ENCODE data around the gene LENEP. TPM values are rescaled to one million over a fixed set of nuclear protein-coding genes. Genes with fewer than 3 reads are reported as not detected.
"Not testable (repeated sequence)": the region's sequence is repeated elsewhere in the genome, so short reads cannot be mapped to it uniquely, and the experiment has no call there.

The LENEP gene
- total RNA-seq, 3 donors from 2014 or later = 0.40 to 0.50 TPM; not detected in 1

DNA sequence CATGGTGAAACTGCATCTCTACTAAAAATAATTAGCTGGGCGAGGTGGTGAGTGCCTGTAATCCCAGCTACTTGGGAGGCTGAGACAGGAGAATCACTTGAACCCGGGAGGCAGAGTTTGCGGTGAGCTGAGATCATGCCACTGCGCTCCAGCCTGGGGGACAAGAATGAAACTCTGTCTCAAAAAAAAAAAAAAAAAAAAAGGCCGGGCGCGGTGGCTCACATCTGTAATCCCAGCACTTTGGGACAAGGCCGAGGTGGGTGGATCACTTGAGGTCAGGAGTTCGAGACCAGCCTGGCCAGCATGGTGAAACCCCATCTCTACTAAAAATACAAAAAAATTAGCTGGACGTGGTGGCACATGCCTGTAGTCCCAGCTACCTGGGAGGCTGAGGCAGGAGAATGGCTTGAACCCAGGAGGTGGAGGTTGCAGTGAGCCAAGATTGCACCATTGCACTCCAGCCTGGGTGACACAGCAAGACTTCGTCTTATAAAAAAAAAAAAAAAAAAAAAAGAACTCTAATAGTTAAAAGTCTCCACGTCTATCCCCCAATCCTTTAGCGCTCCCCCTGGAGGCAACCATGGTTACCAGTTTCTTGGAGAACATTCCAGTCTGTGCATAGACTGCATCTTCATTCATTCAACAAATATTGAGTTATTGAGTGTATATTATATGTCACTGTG, 2.1 kb downstream of the LENEP start:
- not testable (repeated sequence) for H3K36me3 Mint-ChIP-seq (ENCODE audit: insufficient read depth); H3K4me3 Mint-ChIP-seq; ATAC-seq; H3K27me3 Mint-ChIP-seq (ENCODE audit: low read depth); H3K9me3 Mint-ChIP-seq; DNase-seq
- peaks cover 27% of the 10 kb centered on the region for H3K4me1 Mint-ChIP-seq (ENCODE audit: low read depth)

DNA sequence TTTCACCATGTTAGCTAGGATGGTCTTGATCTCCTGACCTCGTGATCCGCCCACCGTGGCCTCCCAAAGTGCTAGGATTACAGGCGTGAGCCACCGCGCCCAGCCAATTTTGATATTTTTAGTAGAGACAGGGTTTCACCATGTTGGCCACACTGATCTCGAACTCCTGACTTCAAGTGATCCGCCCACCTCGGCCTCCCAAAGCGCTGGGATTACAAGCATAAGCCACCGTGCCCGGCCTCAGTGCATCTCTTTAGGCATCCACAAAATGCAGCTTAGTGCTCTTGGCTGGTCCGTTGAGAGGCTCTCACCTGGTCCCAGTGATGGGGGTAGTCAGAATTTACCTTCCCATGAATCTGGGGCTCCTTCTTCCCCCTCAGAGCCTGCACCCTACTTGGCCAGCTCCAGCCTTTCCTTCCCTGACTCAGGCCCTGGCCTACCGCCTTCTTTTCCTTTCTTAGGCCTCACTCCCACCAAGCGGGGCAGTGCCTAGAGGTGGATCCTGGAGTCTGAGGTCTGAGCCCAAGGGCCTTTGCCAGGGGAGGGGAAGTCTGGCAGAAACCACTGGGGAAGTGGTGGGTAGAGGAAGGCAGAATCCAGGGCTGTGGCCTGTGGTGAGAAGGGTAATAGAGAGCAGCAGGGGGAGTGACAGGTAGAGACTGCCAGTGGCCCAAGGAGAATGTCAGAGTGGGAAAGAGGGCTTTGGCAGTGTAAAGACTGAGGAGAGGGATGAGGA, 3.7 kb downstream of the LENEP start:
- Mint-ChIP-seq H3K4me3 (no peak overlapping the region), H3K9me3 (no peaks in the 10 kb centered on the region), H3K36me3 (ENCODE audit: insufficient read depth) (peaks cover 2% of the 10 kb centered on the region), H3K27me3 (ENCODE audit: low read depth) (no peaks in the 10 kb centered on the region), H3K4me1 (ENCODE audit: low read depth) (peaks cover 27% of the 10 kb centered on the region)
- ATAC-seq (no peak), DNase-seq (no peak)

DNA sequence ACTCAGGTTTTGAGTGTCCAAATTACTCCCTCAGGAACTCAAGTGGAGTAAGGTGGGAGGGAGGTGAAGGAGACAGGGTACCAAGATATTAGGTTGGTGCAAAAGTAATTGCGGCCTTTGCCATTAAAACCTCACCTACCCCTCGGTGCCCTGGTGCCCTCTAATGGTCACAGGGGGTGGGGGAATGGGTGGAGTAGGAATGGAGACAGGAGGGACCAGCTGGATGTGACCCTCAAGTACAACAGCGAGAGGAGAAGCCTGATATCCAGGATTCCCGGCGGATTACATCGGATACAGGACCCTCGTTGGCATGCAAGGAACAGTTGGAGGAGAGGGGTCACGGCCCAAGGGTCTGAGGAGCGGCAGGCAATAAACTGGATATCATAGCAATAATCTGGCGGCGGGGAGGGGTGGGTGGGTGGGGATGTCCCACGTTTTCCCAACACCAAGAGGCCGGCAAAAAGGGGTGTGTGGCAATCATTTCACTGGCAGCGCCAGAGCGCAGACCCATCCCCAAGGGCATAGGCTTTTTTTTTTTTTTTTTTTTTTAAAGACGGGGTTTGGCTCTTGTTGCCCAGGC, 4.9 kb downstream of the LENEP start:
- H3K36me3 Mint-ChIP-seq (ENCODE audit: insufficient read depth) = no peaks in the 10 kb centered on the region
- peaks cover 27% of the 10 kb centered on the region for H3K4me1 Mint-ChIP-seq (ENCODE audit: low read depth)
- no peak overlapping the region for H3K4me3 Mint-ChIP-seq
- H3K9me3 Mint-ChIP-seq = no peaks in the 10 kb centered on the region
- no peak for DNase-seq
- no peaks in the 10 kb centered on the region for H3K27me3 Mint-ChIP-seq (ENCODE audit: low read depth)
- ATAC-seq = no peak

GRCh38 chr1:154998818-154999570, 5.6 kb downstream of the LENEP start:
- Mint-ChIP-seq H3K9me3 (no peaks in the 10 kb centered on the region), H3K27me3 (ENCODE audit: low read depth) (no peaks in the 10 kb centered on the region), H3K4me1 (ENCODE audit: low read depth) (peaks cover 31% of the 10 kb centered on the region), H3K4me3 (peak overlapping the region; percentile 76), H3K36me3 (ENCODE audit: insufficient read depth) (no peaks in the 10 kb centered on the region)
- ATAC-seq (peak; percentile 4 to 9), DNase-seq (peak; percentile 69)

DNA sequence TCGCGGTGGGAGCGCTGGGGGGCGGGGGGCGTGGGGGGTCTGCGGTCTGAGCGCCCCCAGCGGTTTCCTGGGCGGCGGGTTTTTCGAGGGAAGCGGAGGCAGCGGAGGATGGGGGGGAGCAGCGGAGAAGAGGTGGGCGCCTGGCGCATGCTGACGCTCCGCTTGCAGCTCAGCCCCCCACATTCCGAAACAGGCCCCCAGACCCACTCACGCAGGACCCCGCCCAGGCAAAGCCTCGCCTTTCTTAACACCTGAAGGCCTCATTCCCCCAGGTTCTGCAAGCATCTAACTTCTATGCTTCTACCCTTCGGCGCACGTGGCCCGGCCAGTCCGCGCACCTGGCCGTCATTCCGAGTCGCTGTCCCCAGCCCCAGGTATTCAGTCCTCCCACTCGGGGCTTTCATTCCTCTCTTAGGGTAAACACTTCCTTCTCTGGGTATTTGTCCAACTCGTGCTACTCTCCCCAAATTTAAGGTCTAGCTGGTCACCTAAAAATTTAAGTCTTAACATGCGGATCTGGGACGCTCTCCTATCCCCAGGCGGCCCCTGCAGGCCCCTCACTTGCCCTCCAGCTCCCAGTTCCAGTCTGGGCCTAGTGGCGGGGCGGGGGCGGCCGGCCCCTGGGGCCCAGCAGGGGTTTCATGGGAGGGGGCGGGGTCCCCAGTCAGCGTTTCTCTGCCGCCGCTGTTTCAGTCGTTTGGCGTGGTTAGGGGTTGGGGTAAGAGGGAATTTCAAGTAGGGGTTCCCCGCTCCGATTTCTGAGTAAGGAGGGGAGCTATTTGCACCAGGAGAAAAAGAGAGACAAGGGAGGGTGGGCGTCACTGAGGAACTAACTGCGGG, 6.4 kb downstream of the LENEP start:
- H3K4me1 Mint-ChIP-seq (ENCODE audit: low read depth) = peaks cover 39% of the 10 kb centered on the region
- H3K27me3 Mint-ChIP-seq (ENCODE audit: low read depth) = no peaks in the 10 kb centered on the region
- peak; percentile 51 for DNase-seq
- H3K9me3 Mint-ChIP-seq = no peaks in the 10 kb centered on the region
- H3K36me3 Mint-ChIP-seq (ENCODE audit: insufficient read depth) = no peaks in the 10 kb centered on the region
- ATAC-seq = no peak
- H3K4me3 Mint-ChIP-seq = peak overlapping the region; percentile 80

DNA sequence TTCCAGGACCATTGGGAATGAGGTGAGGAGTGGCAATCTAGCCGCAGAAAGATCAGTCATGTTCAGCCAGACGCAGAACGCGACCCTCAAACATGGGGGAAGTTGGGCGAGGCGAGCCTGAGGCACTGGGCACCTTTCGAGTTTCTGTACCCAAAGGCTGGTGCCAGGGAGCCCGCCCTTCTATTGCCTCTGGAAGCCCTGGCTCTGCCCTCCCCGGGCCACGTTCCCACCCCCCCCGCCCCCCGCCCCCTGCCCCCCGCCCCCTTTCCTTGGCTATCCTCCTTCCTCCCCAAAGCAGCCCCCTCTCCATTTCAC, 7.0 kb downstream of the LENEP start:
- Mint-ChIP-seq H3K4me3 (peak overlapping the region; percentile 81), H3K4me1 (ENCODE audit: low read depth) (peaks cover 43% of the 10 kb centered on the region), H3K36me3 (ENCODE audit: insufficient read depth) (no peaks in the 10 kb centered on the region), H3K27me3 (ENCODE audit: low read depth) (no peaks in the 10 kb centered on the region), H3K9me3 (no peaks in the 10 kb centered on the region)
- no peak for ATAC-seq
- DNase-seq = no peak

DNA sequence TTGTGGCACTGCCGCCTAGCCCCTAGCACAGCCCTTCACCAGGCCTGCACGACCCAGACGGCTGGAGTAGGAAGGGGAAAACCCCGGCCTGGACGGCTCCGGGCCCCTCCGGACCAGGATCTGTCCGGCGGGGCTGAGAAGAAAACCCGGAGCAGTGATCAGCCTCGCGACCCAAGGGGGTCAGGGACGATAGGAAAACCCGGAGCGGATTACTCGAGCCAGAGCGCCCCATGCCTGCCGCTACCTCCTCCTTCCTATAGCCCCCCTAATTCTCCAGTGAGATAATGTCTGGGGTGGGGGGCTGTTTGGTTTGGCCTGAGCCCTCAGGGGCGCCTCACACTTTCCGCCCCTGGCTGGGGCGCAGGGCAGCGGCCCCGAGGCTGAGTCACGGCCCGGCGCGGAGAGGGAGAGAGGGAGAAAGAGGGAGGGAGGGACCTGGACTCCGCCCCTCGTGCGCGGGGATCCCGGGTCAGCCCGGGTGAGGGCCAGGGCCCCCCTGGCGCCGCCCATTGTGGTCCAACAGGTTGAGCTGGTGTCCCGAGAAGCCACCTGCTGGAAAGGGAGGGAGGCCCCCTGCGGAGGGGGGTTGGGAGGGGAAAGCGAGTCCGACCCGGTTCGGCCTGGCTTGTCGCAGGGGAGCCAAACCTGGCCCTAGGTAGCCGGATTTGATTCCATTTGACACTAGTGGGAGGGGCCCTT, 7.5 kb downstream of the LENEP start:
- Mint-ChIP-seq H3K9me3 (no peaks in the 10 kb centered on the region), H3K4me3 (peak overlapping the region; percentile 88), H3K36me3 (ENCODE audit: insufficient read depth) (no peaks in the 10 kb centered on the region), H3K27me3 (ENCODE audit: low read depth) (no peaks in the 10 kb centered on the region), H3K4me1 (ENCODE audit: low read depth) (peaks cover 46% of the 10 kb centered on the region)
- DNase-seq (peak; percentile 64), ATAC-seq (peak; percentile 54 to 56)

GRCh38 chr1:155001425-155001674, 8.0 kb downstream of the LENEP start:
- DNase-seq (no peak), ATAC-seq (no peak)
- Mint-ChIP-seq H3K4me1 (ENCODE audit: low read depth) (peaks cover 50% of the 10 kb centered on the region), H3K4me3 (peak overlapping the region; percentile 88), H3K9me3 (no peaks in the 10 kb centered on the region), H3K27me3 (ENCODE audit: low read depth) (no peaks in the 10 kb centered on the region), H3K36me3 (ENCODE audit: insufficient read depth) (no peaks in the 10 kb centered on the region)

- Mint-ChIP-seq H3K4me1 (ENCODE audit: low read depth) (peaks cover 55% of the 10 kb centered on the region), H3K4me3 (peak overlapping the region; percentile 88), H3K27me3 (ENCODE audit: low read depth) (no peaks in the 10 kb centered on the region), H3K9me3 (no peaks in the 10 kb centered on the region), H3K36me3 (ENCODE audit: insufficient read depth) (peaks cover 1% of the 10 kb centered on the region)
- DNase-seq (peak; percentile 95), ATAC-seq (peak; percentile 76 to 79)
Measured at GRCh38 chr1:155001675-155002463, 8.5 kb downstream of the LENEP start.

GRCh38 chr1:155002464-155003226, 9.3 kb downstream of the LENEP start, which contains the start of gene ZBTB7B:
Gene ZBTB7B (plus strand): TSS chr1:155002802. CDS start chr1:155014661, 11,859 bp downstream.
- H3K4me1 Mint-ChIP-seq (ENCODE audit: low read depth) = peaks cover 52% of the 10 kb centered on the region
- DNase-seq = no peak
- H3K27me3 Mint-ChIP-seq (ENCODE audit: low read depth) = no peaks in the 10 kb centered on the region
- no peak for ATAC-seq
- H3K9me3 Mint-ChIP-seq = no peaks in the 10 kb centered on the region
- peaks cover 1% of the 10 kb centered on the region for H3K36me3 Mint-ChIP-seq (ENCODE audit: insufficient read depth)
- H3K4me3 Mint-ChIP-seq = peak within 1 kb of the TSS; percentile 91

DNA sequence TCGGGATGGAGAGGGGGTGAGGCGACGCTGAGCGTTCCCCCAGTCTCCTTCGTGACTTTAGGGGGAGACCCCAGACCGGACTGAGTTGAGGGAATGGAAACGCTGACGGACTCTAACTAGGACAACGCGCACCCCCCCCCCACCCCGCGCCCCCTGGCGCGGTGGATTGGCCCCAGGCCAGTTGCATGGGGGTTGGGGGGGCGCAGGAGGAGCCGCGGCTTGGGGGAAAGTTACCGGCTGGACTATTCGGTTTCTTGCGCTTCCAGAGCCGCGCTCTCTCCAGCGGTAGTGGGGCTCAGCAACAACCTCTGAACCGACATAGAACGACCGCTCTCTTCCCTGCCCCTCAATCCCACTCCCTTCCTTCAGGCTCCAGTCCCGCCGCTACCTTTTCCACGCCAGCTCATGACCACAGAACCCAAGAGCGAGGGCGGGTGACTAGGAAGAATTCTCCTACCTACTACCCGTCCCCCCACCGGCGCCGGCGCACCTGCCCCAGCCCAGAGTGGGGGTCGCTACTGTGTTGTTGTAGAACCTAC, 9.9 kb downstream of the LENEP start:
- H3K36me3 Mint-ChIP-seq (ENCODE audit: insufficient read depth) = peaks cover 1% of the 10 kb centered on the region
- no peaks in the 10 kb centered on the region for H3K27me3 Mint-ChIP-seq (ENCODE audit: low read depth)
- DNase-seq = no peak
- peaks cover 49% of the 10 kb centered on the region for H3K4me1 Mint-ChIP-seq (ENCODE audit: low read depth)
- peak overlapping the region; percentile 91 for H3K4me3 Mint-ChIP-seq
- ATAC-seq = no peak
- no peaks in the 10 kb centered on the region for H3K9me3 Mint-ChIP-seq

- Mint-ChIP-seq H3K36me3 (ENCODE audit: insufficient read depth) (peaks cover 1% of the 10 kb centered on the region), H3K9me3 (no peaks in the 10 kb centered on the region), H3K4me1 (ENCODE audit: low read depth) (peaks cover 51% of the 10 kb centered on the region), H3K27me3 (ENCODE audit: low read depth) (no peaks in the 10 kb centered on the region), H3K4me3 (peak overlapping the region; percentile 91)
- DNase-seq (no peak), ATAC-seq (no peak)
Measured at GRCh38 chr1:155003766-155004351, 10.5 kb downstream of the LENEP start.

Data from activated T-cell treated with anti-CD3 and anti-CD28 coated beads, Interleukin-2, amount 50 U/mL, for 4 hours (primary cell).